Breast epithelium (tissue), 3 donors: ENCODE measurements around the gene CHST7.
A peak's percentile ranks its signal among the peaks of the same experiment; 100 is the strongest.

Experiments
- CTCF ChIP-seq, 3 donors: fragments of 450-650 bp; IDR thresholded peaks; one replicate each; pipeline ENCODE4 v1.5.1; 2016 to 2017; ENCODE audit warnings: antibody characterized with exemption in 3 of 3, mild to moderate bottlenecking in 3 of 3, moderate library complexity in 3 of 3
- POLR2AphosphoS5 ChIP-seq, 3 donors: sonication (generic); formaldehyde crosslinking; IDR thresholded peaks; one replicate each; pipeline ENCODE4 v1.6.1; 2017; ENCODE audit warnings: antibody characterized with exemption in 3 of 3

- TF ChIP-seq POLR2AphosphoS5 (IDR thresholded peaks at IDR 0.05) = peak in 1 of 3 donors; percentile 15
- TF ChIP-seq CTCF (IDR thresholded peaks at IDR 0.05) = no peak
Observed at GRCh38 chrX:46582966-46583365, 9.4 kb downstream of the CHST7 start.
